ENCODE measurements around the gene ANO5. TPM values are rescaled to one million over a fixed set of nuclear protein-coding genes. Genes with fewer than 3 reads are reported as not detected.

ANO5 gene
- polyA plus RNA-seq, 2 of the 4 experiments (the other 2 are of a cell fraction), result 3.1 to 8.6 TPM

DNA sequence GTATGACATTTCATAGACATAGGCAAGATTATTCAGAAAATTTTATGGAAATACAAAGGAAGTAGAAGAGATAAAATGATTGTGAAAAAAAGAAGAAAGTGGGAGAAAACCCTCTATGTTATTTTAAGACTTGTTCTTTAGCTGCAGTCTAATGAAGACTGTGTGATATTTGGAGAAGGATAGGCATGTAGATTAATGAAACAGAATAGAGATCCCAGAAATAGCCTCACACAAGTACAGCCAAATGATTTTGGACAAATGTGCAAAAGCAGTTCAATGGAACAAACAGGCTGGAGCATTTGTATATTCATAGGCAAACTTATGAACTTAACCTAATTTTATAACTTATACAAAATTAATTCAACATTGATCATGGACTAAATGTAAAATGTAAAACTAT lies 14.3 kb downstream of the ANO5 start (continued):
- TF ChIP-seq MAFK (IDR thresholded peaks at IDR 0.05; ENCODE audit: partially characterized antibody), result no peak

GRCh38 chr11:22208151-22208858 lies 15.4 kb downstream of the ANO5 start:
- ATAC-seq (no peak), DNase-seq (ENCODE audit: low read depth in 1 of 2, low spot score in 1 of 2) (no peak), FAIRE-seq (peak; percentile 63)
- TF ChIP-seq PHF8 (IDR thresholded peaks at IDR 0.05; ENCODE audit: borderline replicate concordance, low read depth), result no peak
- TF ChIP-seq, protein P1, sequence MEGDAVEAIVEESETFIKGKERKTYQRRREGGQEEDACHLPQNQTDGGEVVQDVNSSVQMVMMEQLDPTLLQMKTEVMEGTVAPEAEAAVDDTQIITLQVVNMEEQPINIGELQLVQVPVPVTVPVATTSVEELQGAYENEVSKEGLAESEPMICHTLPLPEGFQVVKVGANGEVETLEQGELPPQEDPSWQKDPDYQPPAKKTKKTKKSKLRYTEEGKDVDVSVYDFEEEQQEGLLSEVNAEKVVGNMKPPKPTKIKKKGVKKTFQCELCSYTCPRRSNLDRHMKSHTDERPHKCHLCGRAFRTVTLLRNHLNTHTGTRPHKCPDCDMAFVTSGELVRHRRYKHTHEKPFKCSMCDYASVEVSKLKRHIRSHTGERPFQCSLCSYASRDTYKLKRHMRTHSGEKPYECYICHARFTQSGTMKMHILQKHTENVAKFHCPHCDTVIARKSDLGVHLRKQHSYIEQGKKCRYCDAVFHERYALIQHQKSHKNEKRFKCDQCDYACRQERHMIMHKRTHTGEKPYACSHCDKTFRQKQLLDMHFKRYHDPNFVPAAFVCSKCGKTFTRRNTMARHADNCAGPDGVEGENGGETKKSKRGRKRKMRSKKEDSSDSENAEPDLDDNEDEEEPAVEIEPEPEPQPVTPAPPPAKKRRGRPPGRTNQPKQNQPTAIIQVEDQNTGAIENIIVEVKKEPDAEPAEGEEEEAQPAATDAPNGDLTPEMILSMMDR (IDR thresholded peaks at IDR 0.05), result no peak
- no peak for TF ChIP-seq USF2 (IDR thresholded peaks at IDR 0.05)
- TF ChIP-seq, protein P2, sequence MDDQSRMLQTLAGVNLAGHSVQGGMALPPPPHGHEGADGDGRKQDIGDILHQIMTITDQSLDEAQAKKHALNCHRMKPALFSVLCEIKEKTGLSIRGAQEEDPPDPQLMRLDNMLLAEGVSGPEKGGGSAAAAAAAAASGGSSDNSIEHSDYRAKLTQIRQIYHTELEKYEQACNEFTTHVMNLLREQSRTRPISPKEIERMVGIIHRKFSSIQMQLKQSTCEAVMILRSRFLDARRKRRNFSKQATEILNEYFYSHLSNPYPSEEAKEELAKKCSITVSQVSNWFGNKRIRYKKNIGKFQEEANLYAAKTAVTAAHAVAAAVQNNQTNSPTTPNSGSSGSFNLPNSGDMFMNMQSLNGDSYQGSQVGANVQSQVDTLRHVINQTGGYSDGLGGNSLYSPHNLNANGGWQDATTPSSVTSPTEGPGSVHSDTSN (IDR thresholded peaks at IDR 0.05), result no peak
- no peak for TF ChIP-seq MAFK (IDR thresholded peaks at IDR 0.05; ENCODE audit: partially characterized antibody)
- no peak for TF ChIP-seq RFX5 (IDR thresholded peaks at IDR 0.05)
- TF ChIP-seq CEBPB (IDR thresholded peaks at IDR 0.05), result no peak
- no peak for TF ChIP-seq ZFP36 (IDR thresholded peaks at IDR 0.05; ENCODE audit: borderline replicate concordance, partially characterized antibody)
- no peak for TF ChIP-seq HOXA7 (CRISPR knock-in tag; IDR thresholded peaks at IDR 0.05)
- no peak for TF ChIP-seq FOXS1 (CRISPR knock-in tag; IDR thresholded peaks at IDR 0.05)
- TF ChIP-seq BCL3 (IDR thresholded peaks at IDR 0.05), result no peak
- no peak for TF ChIP-seq NPAS2 (CRISPR knock-in tag; IDR thresholded peaks at IDR 0.05; ENCODE audit: borderline replicate concordance)
- TF ChIP-seq FOSB (CRISPR knock-in tag; IDR thresholded peaks at IDR 0.05), result no peak
- H3K27ac ChIP-seq, result no peak overlapping the region
- no peaks in the 10 kb centered on the region for H3K4me1 ChIP-seq
- H3K4me2 ChIP-seq, result no peak overlapping the region
- ChIA-PET POLR2A (no interaction called here), CTCF (interaction anchor here (0.6 kb wide), 1 partner anchor 1941 kb away, joined by 3 read pairs; no protein-coding TSS in a partner anchor)
- H3K4me3 ChIP-seq, result no peak overlapping the region
- WGBS (ENCODE audit: missing lambda C conversion rate), result 68% methylated on average over 3 of the region's 3 CpGs
- no peaks in the 10 kb centered on the region for H3K9me3 ChIP-seq

- Histone ChIP-seq H3K9me3 (no peaks in the 10 kb centered on the region), H3K4me1 (no peaks in the 10 kb centered on the region), H3K4me3 (no peak overlapping the region), H3K4me2 (no peak overlapping the region), H3K27ac (no peak overlapping the region)
- TF ChIP-seq USF2 (IDR thresholded peaks at IDR 0.05) (no peak), FOXS1 (CRISPR knock-in tag; IDR thresholded peaks at IDR 0.05) (no peak), JUN (IDR thresholded peaks at IDR 0.05) (no peak), HDAC2 (IDR thresholded peaks at IDR 0.05) (no peak), TFCP2L1 (CRISPR knock-in tag; IDR thresholded peaks at IDR 0.05) (no peak), MYC (IDR thresholded peaks at IDR 0.05; ENCODE audit: borderline replicate concordance, low read length) (no peak), TP53 (CRISPR knock-in tag; IDR thresholded peaks at IDR 0.05) (no peak), POLR2AphosphoS2 (conservative IDR thresholded peaks at IDR 0.05; ENCODE audit: low read length) (no peak), JUNB (IDR thresholded peaks at IDR 0.05) (no peak), EHMT2 (IDR thresholded peaks at IDR 0.05; ENCODE audit: low read depth) (no peak), ZFP36 (IDR thresholded peaks at IDR 0.05; ENCODE audit: borderline replicate concordance, partially characterized antibody) (no peak), MAZ (IDR thresholded peaks at IDR 0.05; ENCODE audit: borderline replicate concordance, low read depth, low read length) (no peak), HOXB5 (CRISPR knock-in tag; IDR thresholded peaks at IDR 0.05) (no peak), BHLHE40 (IDR thresholded peaks at IDR 0.05; ENCODE audit: low read depth, low read length) (no peak), BCL3 (IDR thresholded peaks at IDR 0.05) (no peak), CEBPB (IDR thresholded peaks at IDR 0.05) (no peak), POLR2A (IDR thresholded peaks at IDR 0.05; ENCODE audit: low read length) (no peak)
- CTCF ChIA-PET, result no interaction called here
- no peak for DNase-seq (ENCODE audit: low read depth in 1 of 2, low spot score in 1 of 2)
- ATAC-seq, result no peak
- no peak for FAIRE-seq
- POLR2A ChIA-PET, result no interaction called here
Observed at GRCh38 chr11:22216940-22217339, 24.1 kb downstream of the ANO5 start.
